ENCODE data around the gene KLK15.

DNA sequence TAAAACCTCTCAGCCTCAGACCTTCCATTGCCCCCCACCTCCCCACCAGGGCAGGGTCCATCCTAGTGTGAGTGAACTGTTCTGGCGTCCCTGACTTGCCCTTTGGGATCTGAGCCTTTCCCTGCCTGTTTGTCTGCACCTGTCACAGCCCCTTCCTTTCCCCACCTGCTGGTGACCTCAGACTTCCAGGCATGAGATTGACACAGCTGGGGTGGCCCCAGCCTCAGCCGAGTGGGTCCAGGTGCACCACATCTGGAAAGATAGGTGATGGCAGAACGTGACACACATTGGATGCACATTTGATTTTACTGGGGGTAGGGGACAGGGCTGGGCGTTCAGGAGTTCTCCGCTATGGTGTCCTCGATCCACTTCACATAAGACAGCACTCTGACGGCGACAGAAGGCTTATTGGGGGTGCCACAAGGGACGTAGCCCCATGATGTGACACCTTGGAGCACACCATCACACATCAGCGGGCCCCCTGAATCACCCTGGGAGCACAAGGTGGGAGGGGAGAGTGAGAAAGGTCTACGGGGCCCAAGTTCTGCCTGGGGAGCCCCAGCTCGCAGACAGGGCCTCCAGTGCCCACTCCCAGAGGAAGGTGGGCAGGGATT is 14.4 kb downstream of the KLK15 start:
- TF ChIP-seq NFIC (IDR thresholded peaks at IDR 0.05; ENCODE audit: low read depth, low read length) (no peak), POLR2A (IDR thresholded peaks at IDR 0.05; ENCODE audit: low read depth, low read length) (no peak), RAD21 (IDR thresholded peaks at IDR 0.05; ENCODE audit: insufficient read depth, low read depth, low read length) (no peak), ATF7 (IDR thresholded peaks at IDR 0.05; ENCODE audit: low read depth) (no peak), CREB1 (IDR thresholded peaks at IDR 0.05; ENCODE audit: low read depth) (no peak), ZNF274 (IDR thresholded peaks at IDR 0.05; ENCODE audit: insufficient read depth, insufficient read length) (no peak), NFXL1 (IDR thresholded peaks at IDR 0.05; ENCODE audit: borderline replicate concordance) (no peak), CHD4 (IDR thresholded peaks at IDR 0.05) (no peak), TARDBP (IDR thresholded peaks at IDR 0.05; ENCODE audit: borderline replicate concordance) (no peak), NR2C1 (IDR thresholded peaks at IDR 0.05) (no peak), TCF12 (IDR thresholded peaks at IDR 0.05; ENCODE audit: low read depth, low read length) (peak; percentile 91)
- TF ChIP-seq, protein P1, sequence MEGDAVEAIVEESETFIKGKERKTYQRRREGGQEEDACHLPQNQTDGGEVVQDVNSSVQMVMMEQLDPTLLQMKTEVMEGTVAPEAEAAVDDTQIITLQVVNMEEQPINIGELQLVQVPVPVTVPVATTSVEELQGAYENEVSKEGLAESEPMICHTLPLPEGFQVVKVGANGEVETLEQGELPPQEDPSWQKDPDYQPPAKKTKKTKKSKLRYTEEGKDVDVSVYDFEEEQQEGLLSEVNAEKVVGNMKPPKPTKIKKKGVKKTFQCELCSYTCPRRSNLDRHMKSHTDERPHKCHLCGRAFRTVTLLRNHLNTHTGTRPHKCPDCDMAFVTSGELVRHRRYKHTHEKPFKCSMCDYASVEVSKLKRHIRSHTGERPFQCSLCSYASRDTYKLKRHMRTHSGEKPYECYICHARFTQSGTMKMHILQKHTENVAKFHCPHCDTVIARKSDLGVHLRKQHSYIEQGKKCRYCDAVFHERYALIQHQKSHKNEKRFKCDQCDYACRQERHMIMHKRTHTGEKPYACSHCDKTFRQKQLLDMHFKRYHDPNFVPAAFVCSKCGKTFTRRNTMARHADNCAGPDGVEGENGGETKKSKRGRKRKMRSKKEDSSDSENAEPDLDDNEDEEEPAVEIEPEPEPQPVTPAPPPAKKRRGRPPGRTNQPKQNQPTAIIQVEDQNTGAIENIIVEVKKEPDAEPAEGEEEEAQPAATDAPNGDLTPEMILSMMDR (IDR thresholded peaks at IDR 0.05 in 2 of 3, conservative IDR thresholded peaks at IDR 0.05 in 1 of 3; ENCODE audit: control insufficient read depth in 2 of 3, extremely low read depth in 1 of 3, insufficient read depth in 1 of 3, low read depth in 3 of 3, low read length in 3 of 3): no peak
- TF ChIP-seq, protein P2, sequence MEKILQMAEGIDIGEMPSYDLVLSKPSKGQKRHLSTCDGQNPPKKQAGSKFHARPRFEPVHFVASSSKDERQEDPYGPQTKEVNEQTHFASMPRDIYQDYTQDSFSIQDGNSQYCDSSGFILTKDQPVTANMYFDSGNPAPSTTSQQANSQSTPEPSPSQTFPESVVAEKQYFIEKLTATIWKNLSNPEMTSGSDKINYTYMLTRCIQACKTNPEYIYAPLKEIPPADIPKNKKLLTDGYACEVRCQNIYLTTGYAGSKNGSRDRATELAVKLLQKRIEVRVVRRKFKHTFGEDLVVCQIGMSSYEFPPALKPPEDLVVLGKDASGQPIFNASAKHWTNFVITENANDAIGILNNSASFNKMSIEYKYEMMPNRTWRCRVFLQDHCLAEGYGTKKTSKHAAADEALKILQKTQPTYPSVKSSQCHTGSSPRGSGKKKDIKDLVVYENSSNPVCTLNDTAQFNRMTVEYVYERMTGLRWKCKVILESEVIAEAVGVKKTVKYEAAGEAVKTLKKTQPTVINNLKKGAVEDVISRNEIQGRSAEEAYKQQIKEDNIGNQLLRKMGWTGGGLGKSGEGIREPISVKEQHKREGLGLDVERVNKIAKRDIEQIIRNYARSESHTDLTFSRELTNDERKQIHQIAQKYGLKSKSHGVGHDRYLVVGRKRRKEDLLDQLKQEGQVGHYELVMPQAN (conservative IDR thresholded peaks at IDR 0.05): no peak
- TF ChIP-seq, protein P3, sequence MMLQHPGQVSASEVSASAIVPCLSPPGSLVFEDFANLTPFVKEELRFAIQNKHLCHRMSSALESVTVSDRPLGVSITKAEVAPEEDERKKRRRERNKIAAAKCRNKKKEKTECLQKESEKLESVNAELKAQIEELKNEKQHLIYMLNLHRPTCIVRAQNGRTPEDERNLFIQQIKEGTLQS (IDR thresholded peaks at IDR 0.05; ENCODE audit: borderline replicate concordance, extremely low read depth, low read depth, low read length): no peak
